Loucy (cell line): ENCODE data around the gene WIZ.

Source experiments
- CTCF ChIP-seq: fragments of 200-600 bp; sonication (generic); conservative IDR thresholded peaks from 2 replicates; pipeline ENCODE4 v1.5.1; 2014; ENCODE audit warnings: mild to moderate bottlenecking, antibody characterized with exemption, low read length
- EZH2phosphoT487 ChIP-seq: fragments of 200-600 bp; IDR thresholded peaks from 2 replicates; pipeline ENCODE4 v1.6.1; 2018; ENCODE audit warnings: antibody characterized with exemption, mild to moderate bottlenecking, moderate library complexity, borderline replicate concordance

GRCh38 chr19:15433519-15434069, 16.2 kb downstream of the WIZ start:
- no peak for TF ChIP-seq CTCF
- no peak for TF ChIP-seq EZH2phosphoT487
